Neuronal stem cell (in vitro differentiated cells): ENCODE measurements around the gene TXNDC8.

Source experiments
- DNase-seq: peaks from one replicate; pipeline ENCODE4 v3.0.0-alpha.2; 2013; ENCODE audit warnings: low spot score
- H2AFZ ChIP-seq: one replicate; pipeline ENCODE4 v1.6.1; 2013; ENCODE audit warnings: mild to moderate bottlenecking, low read length, inconsistent platforms
- H2AK5ac ChIP-seq: 2 replicates; pipeline ENCODE4 v1.6.1; 2013; ENCODE audit warnings: low read depth, mild to moderate bottlenecking, inconsistent platforms, low read length, moderate library complexity, mixed read lengths
- H2BK120ac ChIP-seq: 2 replicates; pipeline ENCODE4 v1.6.1; 2013; ENCODE audit warnings: low read depth, mild to moderate bottlenecking, inconsistent platforms, low read length, moderate library complexity, mixed read lengths
- H2BK12ac ChIP-seq: one replicate; pipeline ENCODE4 v1.6.1; 2013; ENCODE audit warnings: low read length, inconsistent platforms
- H2BK15ac ChIP-seq: 2 replicates; pipeline ENCODE4 v1.6.1; 2013; ENCODE audit warnings: mild to moderate bottlenecking, low read length, inconsistent platforms, mixed read lengths
- H2BK5ac ChIP-seq: one replicate; pipeline ENCODE4 v1.6.1; 2013; ENCODE audit warnings: inconsistent platforms, mild to moderate bottlenecking, low read length, moderate library complexity
- H3K14ac ChIP-seq: one replicate; pipeline ENCODE4 v1.6.1; 2013; ENCODE audit warnings: low read length, inconsistent platforms
- H3K18ac ChIP-seq: 2 replicates; pipeline ENCODE4 v1.6.1; 2013; ENCODE audit warnings: low read length, inconsistent platforms
- H3K23ac ChIP-seq: 2 replicates; pipeline ENCODE4 v1.6.1; 2013; ENCODE audit warnings: low read depth, mild to moderate bottlenecking, mixed read lengths, low read length, inconsistent platforms; ENCODE audit not compliant: poor library complexity
- H3K27ac ChIP-seq: replicated peaks from 3 replicates; pipeline ENCODE4 v1.5.1; 2013; ENCODE audit warnings: low read length, inconsistent platforms
- H3K27me3 ChIP-seq, 3 experiments: 2 replicates each; pipeline ENCODE4 v1.6.1; 2013; ENCODE audit warnings: low read length in 3 of 3, mild to moderate bottlenecking in 2 of 3, inconsistent platforms in 1 of 3, low read depth in 1 of 3, mixed read lengths in 1 of 3, moderate library complexity in 1 of 3; ENCODE audit not compliant: control insufficient read depth in 3 of 3, insufficient read depth in 3 of 3
- H3K36me3 ChIP-seq, 2 donors: replicated peaks in 1 of 2; 2 replicates each; pipeline ENCODE4 v1.6.1; 2013; ENCODE audit warnings: low read length in 2 of 2; ENCODE audit not compliant: control insufficient read depth in 2 of 2, insufficient read depth in 2 of 2
- H3K4ac ChIP-seq: 2 replicates; pipeline ENCODE4 v1.6.1; 2013; ENCODE audit warnings: inconsistent platforms, mild to moderate bottlenecking, low read length, moderate library complexity
- H3K4me1 ChIP-seq, 2 donors: 1 replicate in 1 of 2; 2 replicates in 1 of 2; pipeline ENCODE4 v1.6.1; 2013; ENCODE audit warnings: low read length in 2 of 2, low read depth in 1 of 2; ENCODE audit not compliant: control insufficient read depth in 2 of 2, insufficient read depth in 1 of 2
- H3K4me2 ChIP-seq: one replicate; pipeline ENCODE4 v1.6.1; 2013; ENCODE audit warnings: mild to moderate bottlenecking, low read length, inconsistent platforms; ENCODE audit not compliant: insufficient read depth, poor library complexity, severe bottlenecking
- H3K4me3 ChIP-seq, 2 donors: 2 replicates each; pipeline ENCODE4 v1.5.1; 2013; ENCODE audit warnings: low read length in 2 of 2, mild to moderate bottlenecking in 2 of 2, inconsistent platforms in 1 of 2, moderate library complexity in 1 of 2
- H3K79me1 ChIP-seq: one replicate; pipeline ENCODE4 v1.6.1; 2013; ENCODE audit warnings: low read depth, mild to moderate bottlenecking, inconsistent platforms, low read length, moderate library complexity
- H3K9ac ChIP-seq: one replicate; pipeline ENCODE4 v1.6.1; 2013; ENCODE audit warnings: mild to moderate bottlenecking, low read depth, low read length, inconsistent platforms; ENCODE audit not compliant: poor library complexity
- H3K9me3 ChIP-seq, 2 donors: replicated peaks in 1 of 2; 2 replicates each; pipeline versions ENCODE3 to v1.6.1; 2013; ENCODE audit warnings: low read length in 2 of 2, mild to moderate bottlenecking in 2 of 2, inconsistent platforms in 1 of 2, low read depth in 1 of 2, mixed read lengths in 1 of 2, moderate library complexity in 1 of 2; ENCODE audit not compliant: control insufficient read depth in 2 of 2, insufficient read depth in 1 of 2
- H4K8ac ChIP-seq: one replicate; pipeline ENCODE4 v1.6.1; 2013; ENCODE audit warnings: low read depth, mild to moderate bottlenecking, inconsistent platforms, low read length, moderate library complexity
- H4K91ac ChIP-seq: one replicate; pipeline ENCODE4 v1.6.1; 2013; ENCODE audit warnings: low read length, low read depth, mild to moderate bottlenecking, inconsistent platforms; ENCODE audit not compliant: poor library complexity
- WGBS, 2 donors: extraction: QIAGEN DNeasy Blood & Tissue Kit; methylation state at CpG; one replicate each; pipeline ENCODE4 v1.1.7; 2013; ENCODE audit warnings: missing lambda C conversion rate in 2 of 2, mixed read lengths in 1 of 2; ENCODE audit not compliant: insufficient read length in 2 of 2, insufficient replicate concordance in 1 of 2; ENCODE audit errors: extremely low coverage in 2 of 2; 5-methylcytosine and 5-hydroxymethylcytosine counted together

The TXNDC8 gene

GRCh38 chr9:110330484-110331105 lies 7.1 kb downstream of the TXNDC8 start:
- Histone ChIP-seq H3K14ac (no peak overlapping the region), H2AFZ (no peak overlapping the region), H3K23ac (no peak overlapping the region), H3K18ac (no peak overlapping the region), H3K9ac (no peak overlapping the region), H3K4me2 (no peak overlapping the region), H3K4me1 (no peaks in the 10 kb centered on the region), H2BK12ac (no peak overlapping the region), H3K9me3 (no peaks in the 10 kb centered on the region), H4K91ac (no peak overlapping the region), H4K8ac (no peak overlapping the region), H3K4me3 (no peak overlapping the region), H3K27me3 (no peaks in the 10 kb centered on the region), H3K27ac (no peak overlapping the region), H3K4ac (no peak overlapping the region), H2AK5ac (no peak overlapping the region), H2BK15ac (no peak overlapping the region), H3K79me1 (no peaks in the 10 kb centered on the region), H2BK120ac (no peak overlapping the region), H3K36me3 (no peaks in the 10 kb centered on the region), H2BK5ac (no peak overlapping the region)
- DNase-seq, result no peak
- 100% methylated on average over 1 of the region's 1 CpG; no CpG with 5 or more reads in 1 of the 2 donors for WGBS, 2 donors

GRCh38 chr9:110329639-110330230 lies 7.9 kb downstream of the TXNDC8 start:
- H3K9ac ChIP-seq, result no peak overlapping the region
- no peak overlapping the region for H3K23ac ChIP-seq
- H3K4ac ChIP-seq, result no peak overlapping the region
- no peaks in the 10 kb centered on the region for H3K9me3 ChIP-seq
- H2BK15ac ChIP-seq, result no peak overlapping the region
- no peak overlapping the region for H3K18ac ChIP-seq
- no peak overlapping the region for H2BK120ac ChIP-seq
- DNase-seq, result no peak
- no peak overlapping the region for H2BK12ac ChIP-seq
- H3K4me2 ChIP-seq, result no peak overlapping the region
- no peak overlapping the region for H2AK5ac ChIP-seq
- H2AFZ ChIP-seq, result no peak overlapping the region
- no peaks in the 10 kb centered on the region for H3K4me1 ChIP-seq
- H3K36me3 ChIP-seq, result no peaks in the 10 kb centered on the region
- no peak overlapping the region for H3K27ac ChIP-seq
- H2BK5ac ChIP-seq, result no peak overlapping the region
- no peak overlapping the region for H3K14ac ChIP-seq
- H3K27me3 ChIP-seq, result no peaks in the 10 kb centered on the region
- H4K8ac ChIP-seq, result no peak overlapping the region
- H3K4me3 ChIP-seq, result no peak overlapping the region
- H3K79me1 ChIP-seq, result no peaks in the 10 kb centered on the region
- H4K91ac ChIP-seq, result no peak overlapping the region
- no CpG with 5 or more reads among the region's 5 CpGs for WGBS, 2 donors

GRCh38 chr9:110328763-110329162 lies 8.9 kb downstream of the TXNDC8 start:
- H2AK5ac ChIP-seq, result no peak overlapping the region
- WGBS, 2 donors, result no CpG with 5 or more reads among the region's 1 CpG
- no peaks in the 10 kb centered on the region for H3K79me1 ChIP-seq

GRCh38 chr9:110327716-110328115 lies 9.9 kb downstream of the TXNDC8 start:
- Histone ChIP-seq H3K14ac (no peak overlapping the region), H3K9me3 (no peaks in the 10 kb centered on the region), H4K91ac (no peak overlapping the region), H2BK12ac (no peak overlapping the region), H2BK15ac (no peak overlapping the region), H3K79me1 (no peaks in the 10 kb centered on the region), H3K4me1 (no peaks in the 10 kb centered on the region), H2BK5ac (no peak overlapping the region), H3K4ac (no peak overlapping the region), H3K23ac (no peak overlapping the region), H2AK5ac (no peak overlapping the region), H2BK120ac (no peak overlapping the region), H3K27me3 (no peaks in the 10 kb centered on the region), H3K27ac (no peak overlapping the region), H3K4me3 (no peak overlapping the region), H4K8ac (no peak overlapping the region), H3K9ac (no peak overlapping the region), H3K18ac (no peak overlapping the region), H3K36me3 (no peaks in the 10 kb centered on the region), H2AFZ (no peak overlapping the region), H3K4me2 (no peak overlapping the region)
- no peak for DNase-seq
- WGBS, 2 donors, result no CpG with 5 or more reads among the region's 1 CpG

More at GRCh38 chr9:110328763-110329162, 8.9 kb downstream of the TXNDC8 start:
- Histone ChIP-seq H2BK12ac (no peak overlapping the region), H3K9me3 (no peaks in the 10 kb centered on the region), H4K91ac (no peak overlapping the region), H2BK5ac (no peak overlapping the region), H3K4ac (no peak overlapping the region), H3K14ac (no peak overlapping the region), H3K9ac (no peak overlapping the region), H3K4me1 (no peaks in the 10 kb centered on the region), H2BK120ac (no peak overlapping the region), H3K36me3 (no peaks in the 10 kb centered on the region), H3K27me3 (no peaks in the 10 kb centered on the region), H4K8ac (no peak overlapping the region), H3K18ac (no peak overlapping the region), H2AFZ (no peak overlapping the region), H3K23ac (no peak overlapping the region), H3K4me3 (no peak overlapping the region), H3K4me2 (no peak overlapping the region), H2BK15ac (no peak overlapping the region), H3K27ac (no peak overlapping the region)
- no peak for DNase-seq
